DND-41 (cell line): Measurements from ENCODE around the gene OTOS.

Experiments
- ATAC-seq: fragments of 200-7000 bp; cut with Tn5 transposase; 3 replicates; pipeline ENCODE4 v1.9.1; 2021; ENCODE audit warnings: low read depth; ENCODE audit not compliant: insufficient read depth
- DNase-seq: peaks from one replicate; pipeline ENCODE4 v3.0.0-alpha.2; 2020
- H2AFZ ChIP-seq: 2 replicates; pipeline ENCODE4 v1.6.0; 2012; ENCODE audit warnings: low read depth, low read length
- H3K27ac ChIP-seq: 2 replicates; pipeline ENCODE4 v1.5.1; 2012; ENCODE audit warnings: low read length, inconsistent platforms
- H3K27me3 ChIP-seq: fragments of 200-600 bp; sonication (generic); 2 replicates; pipeline ENCODE4 v1.6.0; 2012; ENCODE audit warnings: low read length, mild to moderate bottlenecking, inconsistent platforms; ENCODE audit not compliant: insufficient read depth, poor library complexity
- H3K36me3 ChIP-seq: 2 replicates; pipeline ENCODE4 v1.5.1; 2012; ENCODE audit warnings: low read length, inconsistent platforms; ENCODE audit not compliant: insufficient read depth
- H3K4me1 ChIP-seq: 2 replicates; pipeline ENCODE4 v1.5.1; 2012; ENCODE audit warnings: mild to moderate bottlenecking, low read length; ENCODE audit not compliant: insufficient read depth
- H3K4me2 ChIP-seq: 2 replicates; pipeline ENCODE4 v1.6.0; 2012; ENCODE audit warnings: mild to moderate bottlenecking, moderate library complexity, low read length, inconsistent platforms; ENCODE audit not compliant: insufficient read depth
- H3K4me3 ChIP-seq, 2 experiments: fragments of 200-600 bp in 1 of 2; shearing (Covaris generic) in 1 of 2; 2 replicates each; pipeline ENCODE4 v1.5.1; 2012 to 2016; ENCODE audit warnings: inconsistent platforms in 2 of 2, low read length in 2 of 2, mild to moderate bottlenecking in 2 of 2, low read depth in 1 of 2, moderate library complexity in 1 of 2
- H3K79me2 ChIP-seq: 2 replicates; pipeline ENCODE4 v1.6.0; 2012; ENCODE audit warnings: low read length, inconsistent platforms; ENCODE audit not compliant: insufficient read depth
- H3K9ac ChIP-seq: 2 replicates; pipeline ENCODE4 v1.6.0; 2012; ENCODE audit warnings: low read depth, mild to moderate bottlenecking, inconsistent platforms, low read length, moderate library complexity
- H3K9me3 ChIP-seq: 2 replicates; pipeline ENCODE4 v1.5.1; 2012; ENCODE audit warnings: low read length, moderate library complexity, mild to moderate bottlenecking, inconsistent platforms; ENCODE audit not compliant: insufficient read depth, severe bottlenecking
- H4K20me1 ChIP-seq: 2 replicates; pipeline ENCODE4 v1.6.0; 2012; ENCODE audit warnings: low read length; ENCODE audit not compliant: insufficient read depth
- CTCF ChIP-seq: IDR thresholded peaks from 2 replicates; pipeline ENCODE4 v1.5.1; 2012; ENCODE audit warnings: borderline replicate concordance, low read length, moderate library complexity, mild to moderate bottlenecking; ENCODE audit not compliant: poor library complexity, severe bottlenecking; ENCODE audit errors: extremely low read depth
- EZH2 ChIP-seq: IDR thresholded peaks from 3 replicates; pipeline ENCODE4 v1.6.1; 2012; ENCODE audit warnings: borderline replicate concordance, low read depth, mild to moderate bottlenecking, moderate library complexity, low read length, inconsistent platforms; ENCODE audit not compliant: severe bottlenecking

OTOS gene

DNA sequence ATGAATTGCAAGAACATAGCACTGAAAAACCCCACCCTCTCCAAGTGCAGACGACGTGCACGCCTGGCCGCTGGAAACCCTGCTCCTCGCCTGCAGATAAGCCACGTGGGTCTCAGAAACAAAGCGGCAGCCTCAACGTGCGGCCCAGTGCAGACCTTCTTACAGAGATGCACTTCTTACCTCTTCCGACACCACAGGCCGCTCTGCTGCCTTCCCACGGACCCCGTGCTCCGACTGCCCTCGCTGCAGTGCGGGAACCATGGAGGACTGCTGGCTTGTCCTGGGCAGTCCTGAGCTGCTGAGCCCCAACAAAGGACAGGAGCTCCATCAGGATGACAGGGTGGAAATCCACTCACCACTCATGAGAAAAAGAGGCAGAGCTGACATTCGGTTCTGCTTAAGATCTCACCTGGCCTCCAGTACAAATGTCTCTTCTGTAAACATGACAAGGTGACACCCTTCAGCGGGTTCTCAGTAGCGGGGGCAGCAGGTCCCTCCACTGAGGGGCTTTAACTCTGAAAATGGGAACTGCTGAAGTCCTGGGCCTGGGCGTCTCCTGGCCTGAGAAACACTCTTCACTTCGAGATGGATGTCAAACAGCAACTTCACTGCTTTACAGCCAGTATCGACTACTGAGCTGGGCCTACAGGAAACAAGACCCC is 10.6 kb downstream of the OTOS start:
- H3K27ac ChIP-seq = no peak overlapping the region
- peaks cover 71% of the 10 kb centered on the region for H3K36me3 ChIP-seq
- peaks cover 17% of the 10 kb centered on the region for H3K79me2 ChIP-seq
- ATAC-seq = no peak
- no peaks in the 10 kb centered on the region for H3K9me3 ChIP-seq
- H3K9ac ChIP-seq = no peak overlapping the region
- peaks cover 8% of the 10 kb centered on the region for H3K4me1 ChIP-seq
- H2AFZ ChIP-seq = no peak overlapping the region
- TF ChIP-seq EZH2 (no peak), CTCF (no peak)
- no peak overlapping the region for H3K4me2 ChIP-seq
- H3K27me3 ChIP-seq = no peaks in the 10 kb centered on the region
- H3K4me3 ChIP-seq = no peak overlapping the region
- peaks cover 7% of the 10 kb centered on the region; the same call in 1 of the 2 replicates for H4K20me1 ChIP-seq
- DNase-seq = peak; percentile 3

DNA sequence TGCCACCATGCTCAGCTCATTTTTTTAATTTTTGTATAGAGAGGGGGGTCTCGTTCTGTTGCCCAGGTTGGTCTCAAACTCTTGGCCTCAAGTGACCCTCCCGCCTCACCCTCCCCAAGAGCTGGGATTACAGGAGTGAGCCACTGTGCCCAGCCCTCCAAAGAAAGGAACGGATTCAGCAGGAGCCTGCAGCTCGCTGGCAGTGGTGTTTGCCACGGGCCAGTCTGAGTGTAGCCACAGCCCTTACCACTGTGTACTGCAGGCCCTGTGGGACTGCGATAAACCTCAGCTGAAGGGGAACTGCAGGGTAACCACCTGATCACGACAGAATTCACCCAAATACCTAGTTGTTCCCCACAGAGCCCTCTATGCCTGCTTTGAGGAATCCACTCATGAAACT is 11.1 kb downstream of the OTOS start:
- Histone ChIP-seq H3K4me1 (peaks cover 3% of the 10 kb centered on the region), H4K20me1 (peaks cover 2% of the 10 kb centered on the region; the same call in 1 of the 2 replicates), H3K27ac (no peak overlapping the region), H3K4me2 (no peak overlapping the region), H3K79me2 (peaks cover 12% of the 10 kb centered on the region), H3K9me3 (no peaks in the 10 kb centered on the region), H3K4me3 (no peak overlapping the region), H3K36me3 (peaks cover 70% of the 10 kb centered on the region), H3K9ac (no peak overlapping the region), H2AFZ (no peak overlapping the region), H3K27me3 (no peaks in the 10 kb centered on the region)
- ATAC-seq (no peak), DNase-seq (no peak)
- TF ChIP-seq CTCF = no peak

GRCh38 chr2:240128608-240129145 is 11.8 kb downstream of the OTOS start:
- no peak overlapping the region for H3K4me3 ChIP-seq
- peaks cover 5% of the 10 kb centered on the region; the same call in 1 of the 2 replicates for H3K79me2 ChIP-seq
- no peaks in the 10 kb centered on the region; the same call in 1 of the 2 replicates for H4K20me1 ChIP-seq
- no peaks in the 10 kb centered on the region for H3K4me1 ChIP-seq
- H3K9me3 ChIP-seq = no peaks in the 10 kb centered on the region
- TF ChIP-seq EZH2 (no peak), CTCF (no peak)
- no peak for ATAC-seq
- no peaks in the 10 kb centered on the region for H3K27me3 ChIP-seq
- H3K36me3 ChIP-seq = peaks cover 66% of the 10 kb centered on the region
- no peak overlapping the region for H3K9ac ChIP-seq
- H3K4me2 ChIP-seq = no peak overlapping the region
- H3K27ac ChIP-seq = no peak overlapping the region
- H2AFZ ChIP-seq = no peak overlapping the region
- DNase-seq = no peak
